Activated effector memory CD4-positive, alpha-beta T cell treated with anti-CD3 and anti-CD28 coated beads, Interleukin-2, amount 50 U/mL, for 16 hours (primary cell): Measurements from ENCODE around the gene RABGAP1L.
"Not testable (repeated sequence)": the region's sequence is repeated elsewhere in the genome, so short reads cannot be mapped to it uniquely, and the experiment has no call there.

ENCODE experiments used
- DNase-seq: peaks from one replicate; pipeline ENCODE4 v3.0.0-alpha.2; 2020

Gene RABGAP1L

DNA sequence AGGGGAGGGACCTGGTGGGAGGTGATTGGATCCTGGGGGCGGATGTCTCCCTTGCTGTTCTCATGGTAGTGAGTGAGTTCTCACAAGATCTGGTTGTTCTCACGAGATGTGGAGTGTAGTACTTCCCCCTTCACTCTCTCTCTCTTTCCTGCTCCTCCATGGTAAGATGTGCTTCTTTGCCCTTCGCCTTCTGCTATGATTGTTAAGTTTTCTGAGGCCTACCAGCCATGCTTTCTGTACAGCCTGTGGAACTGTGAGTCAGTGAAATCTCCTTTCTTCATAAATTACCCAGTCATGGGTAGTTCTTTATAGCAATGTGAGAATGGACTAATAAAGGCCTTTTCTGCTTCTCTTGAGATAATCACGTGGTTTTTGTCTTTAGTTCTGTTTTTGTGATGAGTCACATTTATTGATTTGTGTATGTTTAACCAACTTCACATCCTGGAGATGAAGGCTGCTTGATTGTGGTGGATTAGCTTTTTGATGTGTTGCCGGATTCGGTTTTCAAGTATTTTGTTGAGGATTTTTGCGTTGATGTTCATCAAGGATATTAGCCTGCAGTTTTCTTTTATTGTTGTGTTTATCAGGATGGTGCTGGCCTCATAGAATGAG lies 45.5 kb downstream of the RABGAP1L start:
- DNase-seq: no peak

DNA sequence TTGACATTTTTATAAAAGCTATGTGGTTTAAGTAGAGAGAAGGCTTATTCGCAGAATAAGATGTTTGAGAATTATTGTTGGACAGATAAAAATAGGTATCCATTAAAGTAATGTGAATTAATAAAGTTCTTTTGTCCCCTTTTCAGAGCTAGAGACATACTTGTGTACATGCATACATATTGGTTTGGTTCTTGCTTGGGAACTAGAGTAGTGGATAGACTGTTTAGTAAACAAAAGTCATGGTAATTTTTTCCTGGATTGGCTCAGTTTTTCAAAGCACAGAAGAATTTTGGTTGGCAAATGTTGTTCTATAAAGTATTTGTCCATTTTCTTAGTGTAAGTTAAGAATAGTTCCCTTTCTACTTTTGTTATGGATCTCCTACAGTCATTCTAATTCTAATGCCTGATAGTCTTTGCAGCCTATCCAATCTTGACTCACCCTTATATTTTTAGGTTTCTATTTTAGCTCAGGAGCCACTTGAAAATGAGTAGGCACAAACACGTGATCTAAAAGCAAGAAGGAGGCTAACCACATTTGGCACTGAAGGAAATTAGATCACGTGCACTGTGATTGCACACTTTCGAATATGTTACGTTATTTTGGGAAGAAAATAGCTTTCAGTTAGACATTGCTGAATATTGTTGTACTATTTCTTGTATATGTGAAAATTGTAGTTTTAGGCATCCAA lies 47.0 kb downstream of the RABGAP1L start:
- DNase-seq: no peak

DNA sequence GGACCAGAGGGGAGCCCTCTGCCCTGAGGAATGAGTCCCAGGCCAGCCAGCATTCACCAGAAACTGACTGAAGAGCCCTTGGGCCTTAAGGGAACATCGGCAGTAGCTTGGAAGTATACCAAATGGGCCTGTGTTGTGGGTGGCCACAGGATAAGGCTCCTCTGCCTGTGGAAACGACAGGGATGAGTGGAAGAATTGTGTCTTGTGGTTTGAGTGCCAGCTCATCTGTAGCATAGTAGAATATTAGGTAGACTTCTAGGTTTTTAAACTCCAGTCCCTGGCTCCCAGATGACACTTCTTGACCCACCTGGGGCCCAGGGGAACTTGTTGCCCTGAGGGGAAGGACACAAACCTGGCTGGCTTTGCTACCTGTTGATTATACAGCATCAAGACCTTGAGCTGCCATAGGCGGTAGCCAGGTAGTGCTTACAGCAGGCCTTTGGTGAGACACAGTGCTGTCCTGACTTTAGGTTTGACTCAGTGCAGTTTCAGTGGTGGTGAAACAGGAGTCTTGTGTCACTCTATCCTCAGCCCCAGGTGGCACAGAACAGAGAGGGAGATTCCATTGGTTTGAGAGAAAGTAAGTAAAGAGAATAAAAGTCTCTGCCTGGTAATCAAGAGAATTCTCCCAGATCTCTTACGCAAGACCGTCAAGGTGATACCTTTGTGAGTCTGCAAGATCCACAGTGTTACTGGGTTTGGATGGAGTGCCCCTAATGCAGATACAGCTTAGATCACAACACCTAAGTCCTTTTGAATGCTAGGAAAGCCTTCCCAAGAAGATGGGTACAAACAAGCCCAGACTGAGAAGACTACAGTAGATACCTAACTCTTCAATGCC lies 50.2 kb downstream of the RABGAP1L start:
- no peak for DNase-seq

DNA sequence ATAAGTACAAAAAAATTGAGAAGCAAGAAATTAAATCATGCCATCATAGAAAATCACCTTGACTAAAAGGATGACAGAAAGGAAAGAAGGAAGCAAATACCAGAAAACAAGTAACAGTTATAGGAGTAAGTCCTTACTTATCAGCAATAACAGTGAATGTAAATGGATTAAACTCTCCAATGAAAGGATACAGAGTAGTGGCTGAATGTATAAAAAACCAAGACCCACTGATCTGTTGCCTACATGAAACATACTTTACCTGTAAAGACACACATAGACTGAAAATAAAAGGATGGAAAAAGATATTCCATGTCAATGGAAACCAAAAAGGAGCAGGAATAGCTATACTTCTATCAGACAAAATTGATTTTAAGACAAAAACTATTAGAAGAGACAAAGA lies 52.2 kb downstream of the RABGAP1L start:
- no peak for DNase-seq

DNA sequence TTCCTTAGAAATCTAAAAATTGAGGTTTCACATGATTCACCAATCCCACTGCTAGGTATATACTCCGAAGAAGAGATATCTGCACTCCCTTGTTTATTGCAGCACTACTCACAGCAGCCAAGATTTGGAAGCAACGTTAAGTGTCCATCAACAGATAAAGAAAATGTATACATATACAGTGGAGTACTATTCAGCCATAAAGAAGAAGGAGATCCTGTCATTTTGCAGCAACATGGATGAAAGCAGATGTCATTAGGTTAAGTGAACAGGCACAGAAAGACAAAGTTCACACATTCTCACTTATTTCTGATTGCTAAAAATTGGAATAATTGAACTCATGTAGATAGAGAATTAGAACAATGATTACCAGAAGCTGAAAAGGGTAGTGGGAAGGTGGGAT lies 56.4 kb downstream of the RABGAP1L start:
- no peak for DNase-seq

DNA sequence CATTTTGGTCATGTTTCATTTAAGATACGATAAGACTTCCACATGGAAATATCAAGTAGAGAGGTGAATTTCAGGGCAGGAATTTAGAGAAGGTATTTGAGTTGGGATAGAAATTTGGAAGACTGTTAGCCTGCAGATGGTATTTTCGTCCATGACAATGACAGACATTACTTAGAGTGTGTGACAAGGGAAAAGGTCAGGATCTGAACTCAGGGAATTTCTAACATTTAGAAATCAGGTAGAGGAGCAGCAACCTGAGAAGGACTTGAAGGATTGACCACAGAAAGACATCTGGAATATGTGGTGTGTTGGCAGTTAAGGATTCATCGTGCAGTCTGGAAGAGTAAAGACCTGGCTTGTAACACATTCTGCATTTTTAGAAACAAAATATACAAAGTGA lies 57.9 kb downstream of the RABGAP1L start:
- no peak for DNase-seq

DNA sequence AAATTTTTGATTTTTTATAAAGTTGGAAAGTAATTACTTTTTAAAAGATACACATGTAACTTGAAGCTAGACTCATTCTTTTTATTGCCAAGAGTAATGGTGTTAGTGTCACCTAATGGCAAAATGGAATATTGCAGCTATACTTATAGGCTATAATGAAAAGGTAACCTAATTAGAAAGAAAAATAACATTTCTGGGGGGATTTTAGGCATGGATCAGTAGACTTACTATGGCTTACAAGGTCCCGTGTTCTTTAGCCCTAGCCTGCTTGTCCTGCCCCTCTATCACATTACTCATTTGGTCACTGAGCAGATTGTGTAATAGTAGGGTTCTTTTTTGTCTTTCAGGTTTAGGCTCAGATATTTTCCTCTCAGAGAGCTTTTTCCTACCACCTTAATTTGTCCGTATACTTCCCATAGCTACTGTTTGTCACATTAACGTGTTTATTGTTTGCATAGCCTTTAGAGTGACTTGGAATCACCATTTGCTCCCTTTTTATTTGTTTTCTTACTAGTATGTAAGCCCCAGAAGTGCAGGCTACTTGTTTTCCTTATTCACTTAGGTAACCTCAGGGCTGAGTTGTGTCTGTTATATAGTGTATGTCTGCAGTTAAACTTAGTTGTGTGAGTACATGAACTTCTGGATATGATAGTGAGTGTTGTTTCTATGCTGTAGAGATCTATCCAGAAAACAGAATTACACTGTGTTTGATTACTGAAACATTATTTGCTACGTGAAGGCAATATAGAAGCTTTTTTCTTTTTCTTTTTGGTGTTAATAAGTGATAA lies 58.7 kb downstream of the RABGAP1L start:
- DNase-seq: no peak

DNA sequence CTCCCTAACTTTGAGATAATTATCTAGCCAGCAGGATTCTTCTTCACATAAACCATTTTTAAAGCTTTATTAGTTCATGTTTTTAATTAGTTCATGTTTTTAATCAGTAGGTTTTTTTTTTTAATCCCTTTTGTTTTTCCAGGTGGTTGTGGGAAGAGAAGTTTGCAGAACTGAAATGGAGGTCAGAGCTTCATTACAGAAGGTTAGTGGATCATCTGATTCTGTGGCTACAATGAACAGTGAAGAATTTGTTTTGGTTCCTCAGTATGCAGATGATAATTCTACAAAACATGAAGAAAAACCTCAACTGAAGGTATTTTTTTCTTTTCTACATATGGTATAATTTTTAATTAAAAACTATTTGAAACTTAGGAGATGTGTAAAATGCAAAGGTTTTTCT lies 59.7 kb downstream of the RABGAP1L start:
- DNase-seq: no peak

DNA sequence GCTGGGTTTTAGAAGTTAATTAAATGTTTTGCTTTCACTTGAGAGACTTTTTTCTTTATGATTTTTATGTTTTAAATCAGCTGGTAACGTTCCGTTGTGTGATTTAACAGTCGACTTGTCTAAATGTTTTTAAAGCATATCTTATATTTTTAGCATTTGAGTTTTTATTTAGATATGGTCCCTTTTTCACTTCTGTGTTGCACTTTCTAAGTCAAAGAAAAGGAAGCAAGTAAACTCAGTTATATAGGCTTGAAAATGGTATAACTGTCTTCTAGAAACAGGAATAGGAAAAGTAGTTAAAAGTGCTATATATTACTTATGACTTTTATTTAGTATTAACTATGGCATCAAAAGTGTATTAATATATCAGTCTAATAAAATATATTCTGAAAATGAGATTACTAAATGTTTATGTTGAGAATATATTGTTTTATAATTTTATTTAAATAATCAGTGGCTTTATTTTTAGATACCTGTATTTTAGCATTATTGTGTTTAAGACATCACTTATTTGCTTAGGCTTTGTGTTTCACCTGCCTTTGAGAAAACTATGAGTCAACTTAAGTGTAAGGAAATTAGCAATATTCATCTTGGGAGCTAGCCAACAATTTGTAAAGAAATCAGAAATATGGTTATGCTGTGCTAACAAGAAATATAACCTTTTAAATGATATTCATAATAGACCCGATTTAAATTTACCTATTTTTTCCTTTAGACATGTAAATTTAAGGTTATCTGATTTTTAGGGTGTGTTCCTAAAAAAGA lies 60.5 kb downstream of the RABGAP1L start:
- DNase-seq: no peak

DNA sequence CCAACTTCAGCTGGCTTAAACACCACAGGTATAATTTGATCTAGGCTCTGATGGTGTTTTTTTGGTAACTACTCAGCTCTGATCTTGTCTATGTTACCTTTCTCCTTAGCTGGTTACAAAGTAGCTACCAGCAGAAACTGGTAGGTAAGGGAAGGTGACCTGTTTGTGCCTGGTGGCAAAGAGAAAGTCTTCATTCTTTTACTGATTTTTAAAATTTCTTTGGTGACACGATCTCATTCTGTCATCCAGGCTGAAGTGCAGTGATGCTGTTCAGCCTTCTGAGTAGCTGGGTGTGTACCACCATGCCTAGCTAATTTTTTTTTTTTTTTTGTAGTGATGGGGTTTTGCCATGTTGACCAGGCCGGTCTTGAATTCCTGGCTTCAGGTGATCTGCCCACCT lies 62.4 kb downstream of the RABGAP1L start:
- DNase-seq: no peak

DNA sequence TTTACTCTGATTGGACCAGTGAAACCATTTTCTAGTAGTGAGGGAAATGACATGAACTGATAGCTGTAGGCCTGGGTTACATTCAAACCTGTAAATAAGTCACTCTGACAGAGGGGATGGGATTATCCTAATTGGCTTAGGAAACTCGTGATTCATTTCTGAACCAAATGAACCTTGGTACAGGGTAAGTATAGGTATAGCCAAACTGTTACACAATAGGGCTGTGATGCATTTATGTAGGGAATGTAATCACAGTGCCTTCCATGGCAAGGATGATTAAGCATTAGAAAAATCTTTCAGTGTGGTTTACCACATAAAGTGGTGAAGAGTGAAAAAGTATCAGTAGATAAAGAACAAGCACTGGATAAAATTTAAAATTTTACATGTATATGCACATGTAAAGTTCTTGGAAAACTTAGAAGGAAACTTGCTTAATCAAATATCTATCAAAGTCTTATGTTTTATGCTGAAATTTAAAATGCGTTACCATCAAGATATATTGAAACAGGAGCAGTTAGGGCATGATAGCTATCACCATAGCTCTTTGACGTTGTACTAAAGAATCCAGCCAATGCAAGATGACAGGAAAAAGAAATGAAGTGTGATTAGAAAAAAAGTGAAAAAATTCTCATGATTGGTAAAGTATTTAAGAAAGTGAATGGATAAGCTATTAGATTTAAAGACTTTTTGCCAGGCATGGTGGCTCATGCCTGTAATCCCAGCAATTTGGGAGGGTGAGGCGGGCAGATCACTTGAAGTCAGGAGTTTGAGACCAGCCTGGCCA lies 63.0 kb downstream of the RABGAP1L start:
- no peak for DNase-seq

DNA sequence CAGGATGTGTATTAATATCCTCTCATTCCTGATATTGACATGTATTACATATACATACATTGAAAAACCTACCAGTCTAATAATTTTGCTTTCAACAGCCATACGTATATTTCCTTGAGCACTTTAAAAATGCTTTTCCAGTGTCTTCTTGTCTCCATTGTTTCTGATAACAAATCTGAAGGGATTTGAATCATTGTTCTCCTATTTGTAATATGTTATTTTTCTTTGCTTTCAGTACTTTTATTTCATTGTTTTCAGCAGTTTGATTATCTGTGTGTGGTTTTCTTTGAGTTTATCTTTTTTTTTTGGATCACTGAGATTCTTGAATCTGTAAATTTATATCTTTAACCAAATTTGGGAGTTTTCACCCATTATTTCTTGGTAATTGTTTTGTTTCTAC lies 65.3 kb downstream of the RABGAP1L start:
- DNase-seq: no peak

DNA sequence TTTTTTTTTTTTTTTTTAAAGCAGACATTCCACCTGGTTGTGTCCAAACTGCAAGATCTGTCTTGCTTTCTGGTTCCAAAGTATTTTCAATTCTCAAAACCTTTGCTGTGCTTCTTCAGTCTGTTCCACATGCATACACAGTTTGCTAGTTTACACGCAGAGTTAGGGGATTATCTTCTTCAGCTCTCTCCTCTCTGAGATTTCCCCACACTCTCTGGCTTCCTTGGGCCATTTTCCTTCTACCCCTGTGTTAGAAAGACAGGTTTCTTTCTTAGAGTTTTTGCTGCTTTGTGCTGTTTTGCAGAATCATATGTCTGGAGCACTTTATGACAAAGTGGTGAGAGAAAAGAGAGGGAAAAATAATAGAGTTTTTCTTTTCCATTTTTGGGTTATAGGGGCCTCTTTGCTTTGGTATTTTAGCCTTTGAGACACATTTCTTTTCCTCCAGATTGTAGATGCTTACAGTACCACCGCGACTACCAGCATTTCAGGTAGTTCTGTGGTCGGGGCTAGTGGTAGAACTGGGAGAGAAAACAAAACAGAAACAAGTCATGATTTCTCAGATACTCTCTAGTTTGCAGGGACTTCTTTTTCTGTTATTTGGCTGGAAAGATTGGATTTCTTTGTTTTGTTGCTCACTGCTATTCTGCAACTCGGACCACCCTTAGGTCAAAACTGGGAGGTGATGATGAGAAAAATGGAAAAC lies 66.3 kb downstream of the RABGAP1L start:
- DNase-seq: no peak

DNA sequence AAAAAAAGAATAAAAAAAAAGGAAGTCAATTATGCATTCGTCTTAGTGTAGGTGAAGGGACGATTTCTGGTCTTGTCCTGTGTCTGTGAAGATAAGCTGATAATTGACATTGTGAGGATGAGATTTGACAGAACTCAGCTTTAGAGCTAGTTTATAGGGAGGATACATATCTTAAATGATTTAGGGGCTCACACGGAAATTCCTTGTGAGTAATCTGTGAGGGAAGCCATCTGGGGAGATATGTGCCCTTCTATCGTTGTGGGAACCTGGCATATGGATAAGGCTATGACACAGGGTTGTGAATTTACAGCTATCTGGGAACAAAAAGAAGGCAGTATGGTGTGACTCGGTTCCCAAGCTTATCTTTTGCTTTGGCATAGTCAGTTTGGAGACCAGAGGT lies 71.1 kb downstream of the RABGAP1L start:
- no peak for DNase-seq

DNA sequence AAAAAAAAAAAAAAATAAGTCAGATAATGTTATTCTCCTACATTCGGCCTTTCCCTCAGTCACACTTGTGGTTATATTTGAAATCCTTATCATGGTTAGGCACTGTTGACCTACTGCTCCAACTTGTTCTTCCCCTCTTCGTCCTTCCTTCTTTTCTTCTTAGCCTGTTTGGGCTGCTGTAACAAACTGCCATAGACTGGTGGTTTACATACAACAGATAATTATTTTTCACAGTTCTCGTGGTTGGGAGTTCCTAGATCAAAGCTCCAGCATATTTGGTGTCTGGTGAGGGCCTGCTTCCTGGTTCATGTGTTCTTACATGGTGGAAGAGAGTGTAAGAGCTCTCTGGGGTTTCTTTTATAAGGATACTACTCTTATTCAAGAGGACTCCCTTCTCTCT lies 73.4 kb downstream of the RABGAP1L start:
- DNase-seq: no peak

DNA sequence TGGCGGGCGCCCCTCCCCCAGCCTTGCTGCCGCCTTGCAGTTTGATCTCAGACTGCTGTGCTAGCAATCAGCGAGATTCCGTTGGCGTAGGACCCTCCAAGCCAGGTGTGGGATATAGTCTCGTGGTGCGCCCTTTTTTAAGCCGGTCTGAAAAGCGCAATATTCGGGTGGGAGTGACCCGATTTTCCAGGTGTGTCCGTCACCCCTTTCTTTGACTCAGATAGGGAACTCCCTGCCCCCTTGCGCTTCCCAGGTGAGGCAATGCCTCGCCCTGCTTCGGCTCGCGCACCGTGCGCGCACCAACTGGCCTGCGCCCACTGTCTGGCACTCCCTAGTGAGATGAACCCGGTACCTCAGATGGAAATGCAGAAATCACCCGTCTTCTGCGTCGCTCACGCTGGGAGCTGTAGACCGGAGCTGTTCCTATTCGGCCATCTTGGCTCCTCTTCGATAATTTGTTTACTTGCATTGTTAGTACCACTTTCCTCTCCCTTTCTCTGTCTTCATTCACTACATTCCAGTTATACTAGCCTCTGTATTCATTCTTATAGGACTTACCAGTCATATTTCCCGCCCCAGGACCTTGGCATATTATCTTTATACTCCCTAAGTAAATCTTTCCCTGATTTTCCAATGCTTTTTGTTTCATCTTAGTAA lies 79.7 kb downstream of the RABGAP1L start:
- DNase-seq: not testable (repeated sequence)

DNA sequence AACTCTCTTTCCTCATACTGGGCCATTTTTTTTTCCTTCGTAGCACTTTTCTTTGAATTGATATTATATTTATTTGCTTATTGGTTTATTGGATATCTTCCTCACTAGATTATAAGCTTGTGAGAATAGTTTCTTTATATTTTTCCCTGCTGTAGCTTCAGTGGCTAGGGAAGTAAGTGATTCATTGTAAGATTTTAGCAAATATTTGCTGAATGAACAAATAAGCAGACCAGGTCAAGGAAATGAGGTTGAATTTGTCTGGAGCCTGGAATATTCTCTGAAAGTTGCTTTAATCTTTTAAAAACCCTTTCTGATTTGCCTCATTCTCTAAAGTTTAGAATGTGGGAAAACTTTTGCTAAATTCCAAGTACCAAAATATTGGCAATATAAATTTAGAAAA lies 80.2 kb downstream of the RABGAP1L start:
- no peak for DNase-seq

DNA sequence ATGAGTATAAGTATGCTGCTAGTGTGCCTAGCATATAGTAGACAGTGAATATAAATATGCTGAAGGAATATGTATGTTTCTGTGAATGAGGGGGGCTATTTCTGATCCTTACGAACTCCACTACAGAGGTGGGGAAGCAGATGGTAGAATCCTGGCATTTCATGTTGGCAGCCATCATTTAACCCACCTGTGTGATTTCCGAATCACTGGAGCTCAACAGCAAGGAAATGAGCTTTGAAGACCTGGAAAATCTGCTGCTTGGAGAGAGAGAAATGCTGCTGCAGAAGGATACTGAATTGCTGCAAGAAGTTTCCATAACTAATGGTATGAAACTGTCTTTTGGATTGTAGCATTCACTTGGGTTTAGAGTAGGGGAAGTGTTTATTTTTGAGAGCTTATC lies 83.5 kb downstream of the RABGAP1L start:
- no peak for DNase-seq

DNA sequence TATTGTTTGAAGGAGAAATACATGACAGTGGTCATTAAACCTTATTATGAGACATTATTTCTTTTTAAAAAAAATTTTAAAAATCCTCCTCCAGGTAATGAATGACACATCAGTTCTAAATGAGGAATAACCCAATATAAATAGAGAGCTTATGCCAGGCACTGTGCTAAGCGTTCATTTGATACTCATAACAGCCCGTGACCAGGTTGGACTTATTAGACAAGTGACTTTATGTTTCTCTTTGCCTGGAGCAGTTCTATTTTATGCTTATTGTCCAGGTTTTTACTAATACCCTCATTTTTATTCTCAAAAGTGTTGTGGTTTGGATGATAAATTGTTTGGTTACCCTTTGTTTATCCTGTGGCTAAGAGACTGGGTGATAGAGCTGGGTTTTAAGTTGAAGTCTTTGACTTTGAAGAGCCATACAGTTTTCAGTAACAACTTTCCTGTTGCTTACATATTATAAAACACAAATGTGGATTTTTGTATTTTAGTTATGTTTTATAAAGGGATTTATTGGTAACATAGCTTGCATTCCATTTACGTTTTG lies 84.2 kb downstream of the RABGAP1L start:
- no peak for DNase-seq

DNA sequence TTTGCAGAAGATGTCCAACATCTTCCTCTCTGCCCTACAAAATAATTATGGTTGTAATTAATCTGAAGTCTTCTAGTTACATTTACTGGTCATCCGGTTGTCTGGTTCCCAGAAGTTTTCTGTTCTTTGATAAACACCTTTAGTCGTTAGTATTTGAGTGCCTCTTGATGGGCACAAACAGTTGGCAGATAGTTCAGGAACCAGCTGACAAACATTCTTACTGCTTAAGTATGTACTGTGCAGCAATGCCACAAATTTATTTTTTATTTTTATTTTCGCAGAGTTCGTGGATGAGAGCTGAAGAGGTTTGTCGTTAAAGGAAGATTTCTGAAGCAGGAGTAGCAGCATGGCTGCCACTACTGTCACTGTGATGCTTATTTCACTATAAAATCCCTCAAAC lies 84.7 kb downstream of the RABGAP1L start:
- no peak for DNase-seq
